A673 (cell line): Measurements from ENCODE around the gene ROBO2. TPM values are rescaled to one million over a fixed set of nuclear protein-coding genes. Genes with fewer than 3 reads are reported as not detected.

Experiments used
- BruUV-seq: library from RNA; stranded (reverse); fragments of 400-500 nt; replicated peaks from 2 replicates; lab custom pipeline; 2021; lab: Mats Ljungman, UMichigan
- CTCF ChIA-PET: fragments of 300-600 bp; sonication (Branson Sonifier 250); formaldehyde crosslinking; loops from one replicate; lab custom pipeline; 2022; ENCODE audit warnings: antibody characterized with exemption; lab: Charles Lee
- POLR2A ChIA-PET: fragments of 300-600 bp; sonication (Branson Sonifier 250); formaldehyde crosslinking; loops from one replicate; lab custom pipeline; 2022; ENCODE audit warnings: antibody characterized with exemption; ENCODE audit not compliant: low non-redundant PET; lab: Charles Lee
- DNase-seq: peaks from one replicate; pipeline ENCODE4 v3.0.0-alpha.2; 2015; ENCODE audit warnings: low spot score
- H3K27ac ChIP-seq: fragments of 200-600 bp; sonication (generic); 2 replicates; pipeline ENCODE4 v1.5.1; 2016; ENCODE audit warnings: mixed run types, low read depth, mild to moderate bottlenecking, mixed read lengths, antibody characterized with exemption, low read length; ENCODE audit not compliant: poor library complexity, severe bottlenecking
- H3K27me3 ChIP-seq: fragments of 200-600 bp; sonication (generic); replicated peaks from 2 replicates; pipeline ENCODE4 v1.6.1; 2017; ENCODE audit warnings: mixed run types, low read depth, mild to moderate bottlenecking, mixed read lengths, antibody characterized with exemption, low read length; ENCODE audit not compliant: insufficient read depth, poor library complexity
- H3K36me3 ChIP-seq: fragments of 200-600 bp; sonication (generic); 2 replicates; pipeline ENCODE4 v1.6.1; 2016; ENCODE audit warnings: mixed run types, mild to moderate bottlenecking, mixed read lengths, antibody characterized with exemption, low read length; ENCODE audit not compliant: insufficient read depth, poor library complexity, severe bottlenecking
- H3K4me1 ChIP-seq: fragments of 200-600 bp; sonication (generic); 2 replicates; pipeline ENCODE4 v1.6.1; 2017; ENCODE audit warnings: mixed run types, mild to moderate bottlenecking, mixed read lengths, antibody characterized with exemption, low read length; ENCODE audit not compliant: insufficient read depth, poor library complexity, severe bottlenecking
- H3K4me3 ChIP-seq: fragments of 200-600 bp; sonication (generic); 2 replicates; pipeline ENCODE4 v1.5.1; 2016; ENCODE audit warnings: low read depth, mixed run types, mild to moderate bottlenecking, mixed read lengths, low read length; ENCODE audit not compliant: poor library complexity, severe bottlenecking
- H3K9me3 ChIP-seq: fragments of 200-600 bp; sonication (generic); 2 replicates; pipeline ENCODE4 v1.6.1; 2016; ENCODE audit warnings: mixed run types, low read depth, mild to moderate bottlenecking, mixed read lengths, antibody characterized with exemption, low read length; ENCODE audit not compliant: poor library complexity, severe bottlenecking
- EZH2 ChIP-seq: fragments of 200-600 bp; sonication (generic); IDR thresholded peaks from 2 replicates; pipeline ENCODE4 v1.6.1; 2017; ENCODE audit warnings: borderline replicate concordance, low read depth, mild to moderate bottlenecking, mixed read lengths, antibody characterized with exemption, low read length; ENCODE audit not compliant: poor library complexity, severe bottlenecking
- intact Hi-C: fragments of 100-400 bp; cut with micrococcal nuclease; formaldehyde crosslinking; loops from one replicate; pipeline ENCODE4 v1.10.0; 2022; ENCODE audit not compliant: unreplicated experiment
- total RNA-seq: library from RNA; stranded (reverse); gene quantifications from 2 replicates; pipeline ENCODE4 v1.2.3, GENCODE V29; 2021
- TF ChIP-seq, protein P1 (sequence below): fragments of 300-800, 200-600 bp; sonication (generic); conservative IDR thresholded peaks from 2 replicates; pipeline ENCODE4 v1.5.1; 2017; ENCODE audit warnings: low read depth, mild to moderate bottlenecking, antibody characterized with exemption, low read length, moderate library complexity, mixed read lengths

The ROBO2 gene
- total RNA-seq, 1 experiment from 2014 or later = 17.5 TPM

DNA sequence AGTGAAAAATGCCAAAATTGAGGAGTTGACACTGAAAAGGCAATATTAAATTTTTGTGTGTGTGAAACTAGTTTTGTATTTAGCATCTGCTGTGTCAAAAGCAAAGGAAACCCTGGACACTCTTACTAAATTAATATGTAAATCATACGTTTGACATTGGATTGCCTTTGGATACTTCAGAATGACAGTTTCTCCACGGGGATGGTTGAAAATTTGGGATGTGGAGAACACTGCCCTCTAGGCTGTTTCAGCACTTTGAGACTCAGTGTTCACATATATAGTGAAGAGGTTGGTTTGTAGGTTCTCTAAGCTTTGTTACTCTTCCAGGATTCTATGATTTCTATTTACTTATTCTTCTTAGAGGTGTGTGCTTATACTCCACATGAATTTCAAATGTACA lies 3.0 kb downstream of the ROBO2 start:
- Histone ChIP-seq H3K27me3 (no peaks in the 10 kb centered on the region), H3K27ac (no peak overlapping the region), H3K4me3 (peak overlapping the region; percentile 67), H3K4me1 (peaks cover 10% of the 10 kb centered on the region), H3K9me3 (no peaks in the 10 kb centered on the region), H3K36me3 (no peaks in the 10 kb centered on the region)
- intact Hi-C loops = loop anchor here (5.0 to 10.0 kb wide), 2 partner anchors 54 to 102 kb away; no protein-coding TSS in a partner anchor
- TF ChIP-seq EZH2 = no peak
- TF ChIP-seq, protein P1, sequence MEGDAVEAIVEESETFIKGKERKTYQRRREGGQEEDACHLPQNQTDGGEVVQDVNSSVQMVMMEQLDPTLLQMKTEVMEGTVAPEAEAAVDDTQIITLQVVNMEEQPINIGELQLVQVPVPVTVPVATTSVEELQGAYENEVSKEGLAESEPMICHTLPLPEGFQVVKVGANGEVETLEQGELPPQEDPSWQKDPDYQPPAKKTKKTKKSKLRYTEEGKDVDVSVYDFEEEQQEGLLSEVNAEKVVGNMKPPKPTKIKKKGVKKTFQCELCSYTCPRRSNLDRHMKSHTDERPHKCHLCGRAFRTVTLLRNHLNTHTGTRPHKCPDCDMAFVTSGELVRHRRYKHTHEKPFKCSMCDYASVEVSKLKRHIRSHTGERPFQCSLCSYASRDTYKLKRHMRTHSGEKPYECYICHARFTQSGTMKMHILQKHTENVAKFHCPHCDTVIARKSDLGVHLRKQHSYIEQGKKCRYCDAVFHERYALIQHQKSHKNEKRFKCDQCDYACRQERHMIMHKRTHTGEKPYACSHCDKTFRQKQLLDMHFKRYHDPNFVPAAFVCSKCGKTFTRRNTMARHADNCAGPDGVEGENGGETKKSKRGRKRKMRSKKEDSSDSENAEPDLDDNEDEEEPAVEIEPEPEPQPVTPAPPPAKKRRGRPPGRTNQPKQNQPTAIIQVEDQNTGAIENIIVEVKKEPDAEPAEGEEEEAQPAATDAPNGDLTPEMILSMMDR = peak; percentile 48
- no TSS peak for BruUV-seq
- ChIA-PET POLR2A (no interaction called here), CTCF (no interaction called here)
- DNase-seq = peak; percentile 44

DNA sequence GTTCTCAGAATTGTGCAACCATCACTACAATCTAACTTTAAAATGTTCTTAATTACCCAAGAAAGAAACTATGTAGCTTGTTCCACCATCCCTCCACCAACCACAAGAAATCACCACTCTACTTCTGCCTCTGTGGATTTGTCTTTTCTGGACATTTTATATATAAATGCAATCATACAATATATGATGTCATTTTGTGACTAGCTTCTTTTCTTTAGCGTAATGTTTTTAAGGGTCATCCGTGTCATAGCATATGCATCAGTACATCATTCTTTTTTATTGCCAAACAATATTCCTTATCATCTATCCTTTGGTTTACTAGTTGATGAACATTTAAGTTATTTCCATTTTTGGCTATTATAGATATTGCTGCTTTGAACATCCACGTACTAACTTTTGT lies 5.8 kb downstream of the ROBO2 start:
- CTCF ChIA-PET = no interaction called here
- POLR2A ChIA-PET = no interaction called here
- no peak for DNase-seq
- H3K4me3 ChIP-seq = no peak overlapping the region
- BruUV-seq = no TSS peak
- no peak for TF ChIP-seq EZH2
- TF ChIP-seq, protein P1 = no peak
- H3K27ac ChIP-seq = no peak overlapping the region
- no peaks in the 10 kb centered on the region for H3K27me3 ChIP-seq
- H3K36me3 ChIP-seq = no peaks in the 10 kb centered on the region
- no peaks in the 10 kb centered on the region for H3K9me3 ChIP-seq
- peaks cover 8% of the 10 kb centered on the region for H3K4me1 ChIP-seq
- intact Hi-C loops = loop anchor here (10.0 kb wide), 1 partner anchor 99 kb away; no protein-coding TSS in a partner anchor

DNA sequence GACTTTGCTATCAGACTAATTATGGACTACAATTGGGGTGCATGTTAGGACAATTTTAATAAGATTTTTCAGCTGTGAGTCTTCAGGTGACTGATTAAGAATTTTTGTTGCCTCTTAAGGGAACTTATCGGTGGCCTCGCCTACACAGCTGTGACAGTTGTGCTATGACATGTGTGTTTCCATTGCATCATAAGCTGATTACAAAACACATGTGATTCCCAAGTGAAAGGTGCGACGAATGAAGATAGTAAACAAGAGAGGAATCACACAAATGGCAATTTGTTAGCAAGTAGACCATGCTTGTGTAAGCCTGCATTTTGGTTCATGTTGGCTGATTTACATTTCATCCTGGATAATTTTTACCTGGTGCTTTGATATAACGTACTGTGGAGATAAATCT lies 8.3 kb downstream of the ROBO2 start:
- TF ChIP-seq, protein P1 = no peak
- POLR2A ChIA-PET = no interaction called here
- H3K4me1 ChIP-seq = peaks cover 17% of the 10 kb centered on the region
- H3K4me3 ChIP-seq = no peak overlapping the region
- H3K27ac ChIP-seq = no peak overlapping the region
- no peaks in the 10 kb centered on the region for H3K27me3 ChIP-seq
- H3K9me3 ChIP-seq = no peaks in the 10 kb centered on the region
- intact Hi-C loops = loop anchor here (10.0 kb wide), 1 partner anchor 97 kb away; no protein-coding TSS in a partner anchor
- DNase-seq = no peak
- H3K36me3 ChIP-seq = no peaks in the 10 kb centered on the region
- CTCF ChIA-PET = no interaction called here
- BruUV-seq = no TSS peak
